ENCODE results near the gene APOM.

DNA sequence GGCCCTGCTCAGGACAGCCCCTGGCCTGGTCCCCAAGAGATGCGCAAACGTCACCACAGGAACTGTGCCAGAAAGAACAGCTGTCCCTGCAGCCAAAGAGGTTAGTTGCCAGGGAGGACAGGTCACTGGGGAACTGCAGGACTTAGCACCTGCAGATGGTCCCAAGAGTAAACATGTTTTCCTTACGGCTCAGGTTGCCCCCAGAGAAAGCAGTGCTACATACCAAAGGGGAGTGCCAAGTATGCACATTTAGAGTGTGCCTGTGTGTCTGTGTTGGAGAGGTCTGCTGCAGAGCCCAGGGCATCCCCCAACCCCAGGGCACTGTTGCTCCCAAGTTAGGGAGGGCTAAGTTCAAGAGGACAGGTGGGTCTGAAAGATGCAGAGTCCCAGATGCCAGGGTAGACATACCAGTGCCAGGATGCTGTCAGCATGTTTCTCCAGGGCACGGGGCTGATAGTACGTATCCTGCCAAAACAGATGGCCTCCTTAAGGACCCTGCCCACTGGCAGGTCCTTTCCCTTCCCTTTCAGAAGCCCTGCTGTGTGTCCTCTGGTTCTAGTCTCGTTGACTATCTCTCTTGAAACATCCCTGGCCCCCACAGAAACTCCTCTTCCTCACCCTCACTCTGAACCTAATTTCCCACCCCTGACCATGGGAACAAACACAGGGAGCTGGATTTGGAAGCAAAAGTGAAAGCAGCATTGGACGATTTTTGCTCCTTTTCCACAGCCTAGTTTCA, 46.1 kb downstream of the APOM start:
- TF ChIP-seq, protein P1, sequence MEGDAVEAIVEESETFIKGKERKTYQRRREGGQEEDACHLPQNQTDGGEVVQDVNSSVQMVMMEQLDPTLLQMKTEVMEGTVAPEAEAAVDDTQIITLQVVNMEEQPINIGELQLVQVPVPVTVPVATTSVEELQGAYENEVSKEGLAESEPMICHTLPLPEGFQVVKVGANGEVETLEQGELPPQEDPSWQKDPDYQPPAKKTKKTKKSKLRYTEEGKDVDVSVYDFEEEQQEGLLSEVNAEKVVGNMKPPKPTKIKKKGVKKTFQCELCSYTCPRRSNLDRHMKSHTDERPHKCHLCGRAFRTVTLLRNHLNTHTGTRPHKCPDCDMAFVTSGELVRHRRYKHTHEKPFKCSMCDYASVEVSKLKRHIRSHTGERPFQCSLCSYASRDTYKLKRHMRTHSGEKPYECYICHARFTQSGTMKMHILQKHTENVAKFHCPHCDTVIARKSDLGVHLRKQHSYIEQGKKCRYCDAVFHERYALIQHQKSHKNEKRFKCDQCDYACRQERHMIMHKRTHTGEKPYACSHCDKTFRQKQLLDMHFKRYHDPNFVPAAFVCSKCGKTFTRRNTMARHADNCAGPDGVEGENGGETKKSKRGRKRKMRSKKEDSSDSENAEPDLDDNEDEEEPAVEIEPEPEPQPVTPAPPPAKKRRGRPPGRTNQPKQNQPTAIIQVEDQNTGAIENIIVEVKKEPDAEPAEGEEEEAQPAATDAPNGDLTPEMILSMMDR (conservative IDR thresholded peaks at IDR 0.05; ENCODE audit: low read length), result no peak
- TF ChIP-seq EZH2phosphoT487 (IDR thresholded peaks at IDR 0.05; ENCODE audit: borderline replicate concordance, low read depth, low read length), result no peak
